ENCODE data around the gene COL26A1.

The COL26A1 gene

GRCh38 chr7:101518336-101518735 lies 155.7 kb downstream of the COL26A1 start:
- no peak for DNase-seq
- in situ Hi-C loops (cut with MboI; ENCODE audit: low pct_unique_long_range_greater_than_20kb, low sequenced_read_pairs): no loop called here

- in situ Hi-C loops (cut with MboI; ENCODE audit: low pct_unique_long_range_greater_than_20kb, low sequenced_read_pairs): no loop called here
- no peak for DNase-seq
These were observed 156.8 kb downstream of the COL26A1 start for GRCh38 chr7:101519324-101520023.

DNA sequence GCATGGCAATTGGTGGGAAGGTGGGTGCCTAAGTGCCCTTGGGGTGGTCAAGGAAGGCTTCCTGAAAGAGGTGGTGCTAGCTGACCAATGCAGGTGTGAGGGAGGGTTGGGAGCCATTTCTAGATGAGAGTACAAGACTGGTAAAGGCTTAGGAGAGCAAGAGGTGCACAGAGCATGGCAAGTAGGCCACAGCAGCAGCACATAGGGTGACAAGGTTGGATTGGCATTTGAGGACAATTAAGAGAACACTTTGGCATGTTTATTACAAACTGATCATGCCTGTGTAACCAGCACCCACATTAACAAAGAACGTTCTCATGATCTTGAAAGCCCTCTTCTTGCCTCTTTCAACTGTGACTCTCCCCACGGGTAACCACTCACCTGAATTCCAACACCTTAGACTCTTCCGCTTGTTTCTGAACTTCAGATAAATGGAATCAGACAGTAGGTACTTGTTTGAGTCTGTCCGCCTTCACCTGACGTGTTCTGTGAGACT lies 158.8 kb downstream of the COL26A1 start:
- DNase-seq: no peak
- in situ Hi-C loops (cut with MboI; ENCODE audit: low pct_unique_long_range_greater_than_20kb, low sequenced_read_pairs): no loop called here

DNA sequence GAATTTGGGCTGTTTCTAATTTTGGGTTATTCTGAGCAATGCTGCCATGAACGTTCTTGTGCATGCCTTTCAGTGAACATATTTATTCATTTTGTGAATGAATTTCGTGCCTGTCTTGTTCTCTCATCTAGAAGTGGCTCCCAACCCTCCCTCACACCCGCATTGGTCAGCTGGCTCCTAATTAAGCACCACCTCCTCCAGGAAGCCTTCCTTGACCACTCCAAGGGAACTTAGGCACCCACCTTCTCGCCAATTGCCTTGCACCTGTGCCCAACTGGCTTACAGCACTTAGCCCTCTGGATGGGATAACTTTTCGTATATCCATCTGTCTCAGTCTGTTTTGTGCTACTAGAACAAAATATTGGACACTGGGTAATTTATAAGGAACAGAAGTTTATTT lies 159.3 kb downstream of the COL26A1 start:
- in situ Hi-C loops (cut with MboI; ENCODE audit: low pct_unique_long_range_greater_than_20kb, low sequenced_read_pairs): no loop called here
- DNase-seq: no peak

GRCh38 chr7:101527844-101528667 lies 165.4 kb downstream of the COL26A1 start:
- in situ Hi-C loops (cut with MboI; ENCODE audit: low pct_unique_long_range_greater_than_20kb, low sequenced_read_pairs): no loop called here
- DNase-seq: peak; percentile 8

GRCh38 chr7:101529560-101529959 lies 166.9 kb downstream of the COL26A1 start:
- DNase-seq: no peak
- in situ Hi-C loops (cut with MboI; ENCODE audit: low pct_unique_long_range_greater_than_20kb, low sequenced_read_pairs): no loop called here

GRCh38 chr7:101531726-101532357 lies 169.2 kb downstream of the COL26A1 start:
- in situ Hi-C loops (cut with MboI; ENCODE audit: low pct_unique_long_range_greater_than_20kb, low sequenced_read_pairs): no loop called here
- no peak for DNase-seq

GRCh38 chr7:101532400-101533102 lies 169.9 kb downstream of the COL26A1 start:
- DNase-seq: no peak
- in situ Hi-C loops (cut with MboI; ENCODE audit: low pct_unique_long_range_greater_than_20kb, low sequenced_read_pairs): no loop called here

GRCh38 chr7:101533103-101533465 lies 170.4 kb downstream of the COL26A1 start:
- in situ Hi-C loops (cut with MboI; ENCODE audit: low pct_unique_long_range_greater_than_20kb, low sequenced_read_pairs): no loop called here
- DNase-seq: no peak

DNA sequence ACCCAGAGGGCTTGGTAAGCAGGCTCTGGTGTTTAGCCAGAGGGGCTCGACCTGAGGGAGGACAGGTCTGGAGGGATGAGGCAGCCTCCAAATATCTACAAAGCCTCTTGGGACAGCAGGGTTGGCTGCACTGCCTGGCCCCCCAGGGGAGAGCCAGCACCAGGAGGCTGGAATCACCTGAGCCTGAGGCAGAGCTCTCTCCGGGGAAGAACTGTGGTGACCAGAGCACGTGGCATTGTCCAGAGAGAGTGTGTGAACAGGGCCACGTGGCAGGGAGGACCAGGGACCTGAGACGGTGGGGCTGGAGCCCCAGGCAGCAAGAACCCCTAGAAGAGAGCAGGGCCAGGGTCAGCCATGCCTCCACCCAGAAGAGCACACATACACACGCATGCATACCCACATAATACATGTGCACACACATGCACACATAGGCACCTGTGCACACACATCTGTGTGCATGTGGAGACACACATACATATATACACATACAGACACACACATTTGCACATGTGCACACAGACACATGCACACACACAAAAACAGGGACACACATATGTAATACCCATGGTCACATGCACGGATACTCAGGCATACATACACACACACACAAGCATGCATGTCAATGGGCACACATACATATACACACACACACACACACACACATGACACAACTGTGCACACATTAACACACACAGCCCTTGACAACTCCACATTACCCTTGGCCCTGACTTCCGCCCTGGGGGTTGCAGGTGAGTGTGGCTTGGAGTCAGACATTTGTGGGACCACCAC lies 171.5 kb downstream of the COL26A1 start:
- no peak for DNase-seq
- in situ Hi-C loops (cut with MboI; ENCODE audit: low pct_unique_long_range_greater_than_20kb, low sequenced_read_pairs): no loop called here

DNA sequence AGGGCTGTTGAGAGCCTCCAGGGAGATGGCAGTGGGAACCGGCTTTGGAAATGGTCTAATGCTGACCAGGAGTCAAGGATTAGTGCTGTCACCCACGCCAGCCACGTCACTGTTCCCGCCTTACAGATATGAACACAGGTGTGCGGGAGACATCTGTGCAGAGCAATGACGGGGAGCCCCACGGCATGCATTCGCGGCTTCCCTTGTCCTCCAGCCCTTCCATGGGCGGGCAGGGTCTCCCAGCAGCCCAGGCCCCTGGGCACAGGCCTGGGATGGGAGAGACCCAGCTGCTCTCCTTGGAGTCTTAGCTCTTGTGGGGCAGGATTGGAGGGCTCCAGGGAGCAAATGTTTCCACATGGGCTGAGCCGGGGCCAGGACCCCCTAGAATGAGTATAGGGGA lies 172.2 kb downstream of the COL26A1 start:
- in situ Hi-C loops (cut with MboI; ENCODE audit: low pct_unique_long_range_greater_than_20kb, low sequenced_read_pairs): no loop called here
- DNase-seq: no peak

- in situ Hi-C loops (cut with MboI; ENCODE audit: low pct_unique_long_range_greater_than_20kb, low sequenced_read_pairs): no loop called here
- DNase-seq: no peak
These were observed 172.7 kb downstream of the COL26A1 start for GRCh38 chr7:101535351-101535751.

DNA sequence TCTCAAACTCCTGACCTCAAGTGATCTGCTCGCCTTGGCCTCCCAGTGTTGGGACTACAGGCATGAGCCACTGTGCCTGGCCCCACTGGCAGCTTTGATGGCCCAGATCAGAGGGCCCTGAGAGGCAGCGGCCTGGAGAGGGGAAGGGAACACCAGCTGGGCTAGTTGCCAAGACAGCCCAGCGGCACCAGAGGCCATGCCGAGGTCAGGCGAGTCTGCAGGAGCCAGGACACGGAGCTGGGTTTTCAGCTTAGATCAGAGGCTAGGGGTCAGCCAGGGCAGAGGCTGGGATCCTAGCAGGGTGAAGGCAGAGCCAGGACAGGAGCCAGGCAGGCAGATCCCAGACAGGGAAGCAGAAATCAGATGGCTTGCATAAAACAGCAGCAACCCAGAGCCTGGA lies 173.6 kb downstream of the COL26A1 start:
- in situ Hi-C loops (cut with MboI; ENCODE audit: low pct_unique_long_range_greater_than_20kb, low sequenced_read_pairs): no loop called here
- no peak for DNase-seq

GRCh38 chr7:101536668-101537067 lies 174.0 kb downstream of the COL26A1 start:
- in situ Hi-C loops (cut with MboI; ENCODE audit: low pct_unique_long_range_greater_than_20kb, low sequenced_read_pairs): no loop called here
- DNase-seq: no peak

DNA sequence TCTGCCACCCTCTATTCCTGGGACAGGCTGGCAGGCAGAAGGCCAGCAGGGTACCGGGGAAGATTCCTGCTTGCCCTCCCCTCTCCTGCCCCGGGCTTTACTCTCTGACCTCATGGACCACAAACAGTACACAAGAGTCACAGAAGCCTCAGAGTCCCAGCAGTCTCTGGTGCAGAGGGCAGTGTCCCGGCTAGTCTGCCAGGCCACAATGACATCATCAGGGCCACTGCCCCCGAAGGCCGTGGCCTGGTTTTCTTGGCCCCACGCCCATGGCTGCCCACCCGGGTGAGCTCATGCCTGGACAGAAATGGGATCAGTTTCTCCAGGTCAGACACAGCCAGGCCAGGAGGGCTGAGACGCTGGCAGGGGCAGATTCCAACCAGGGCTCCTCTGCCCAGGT lies 174.5 kb downstream of the COL26A1 start:
- in situ Hi-C loops (cut with MboI; ENCODE audit: low pct_unique_long_range_greater_than_20kb, low sequenced_read_pairs): no loop called here

DNA sequence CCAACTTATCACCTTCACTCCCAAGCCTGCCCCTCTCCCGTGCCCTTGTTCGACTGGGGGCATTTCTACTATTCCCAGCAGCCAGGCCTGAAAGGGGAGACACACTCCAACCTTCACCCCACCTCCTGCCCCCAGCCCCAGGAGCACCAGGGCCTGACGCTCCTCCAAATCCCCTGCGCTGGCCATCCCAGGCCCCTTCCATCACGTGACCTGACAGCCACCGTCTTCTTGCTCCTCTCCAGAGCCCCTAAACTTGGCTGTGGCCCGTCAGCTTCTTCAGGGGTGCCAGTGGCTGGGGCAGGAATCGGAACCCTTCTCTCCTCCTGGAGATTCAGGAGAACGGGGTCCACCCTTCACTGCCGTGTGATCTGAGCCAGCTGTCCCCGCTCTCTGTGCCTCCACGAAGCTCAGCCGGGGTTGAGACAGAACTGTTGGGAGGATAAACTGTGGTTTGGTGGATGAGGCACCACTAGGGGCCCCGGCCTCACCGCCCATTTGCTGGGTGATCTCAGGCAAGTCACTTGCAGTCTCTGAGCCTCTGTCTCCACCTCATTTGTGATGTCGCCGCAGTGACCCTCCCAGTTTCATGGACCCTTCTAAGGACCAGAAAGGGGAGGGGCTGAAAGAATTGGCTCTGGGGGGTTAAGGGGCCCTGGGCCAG lies 175.4 kb downstream of the COL26A1 start:
- no peak for DNase-seq
- in situ Hi-C loops (cut with MboI; ENCODE audit: low pct_unique_long_range_greater_than_20kb, low sequenced_read_pairs): no loop called here

More for the DNA sequence above, 174.5 kb downstream of the COL26A1 start:
- no peak for DNase-seq

DNA sequence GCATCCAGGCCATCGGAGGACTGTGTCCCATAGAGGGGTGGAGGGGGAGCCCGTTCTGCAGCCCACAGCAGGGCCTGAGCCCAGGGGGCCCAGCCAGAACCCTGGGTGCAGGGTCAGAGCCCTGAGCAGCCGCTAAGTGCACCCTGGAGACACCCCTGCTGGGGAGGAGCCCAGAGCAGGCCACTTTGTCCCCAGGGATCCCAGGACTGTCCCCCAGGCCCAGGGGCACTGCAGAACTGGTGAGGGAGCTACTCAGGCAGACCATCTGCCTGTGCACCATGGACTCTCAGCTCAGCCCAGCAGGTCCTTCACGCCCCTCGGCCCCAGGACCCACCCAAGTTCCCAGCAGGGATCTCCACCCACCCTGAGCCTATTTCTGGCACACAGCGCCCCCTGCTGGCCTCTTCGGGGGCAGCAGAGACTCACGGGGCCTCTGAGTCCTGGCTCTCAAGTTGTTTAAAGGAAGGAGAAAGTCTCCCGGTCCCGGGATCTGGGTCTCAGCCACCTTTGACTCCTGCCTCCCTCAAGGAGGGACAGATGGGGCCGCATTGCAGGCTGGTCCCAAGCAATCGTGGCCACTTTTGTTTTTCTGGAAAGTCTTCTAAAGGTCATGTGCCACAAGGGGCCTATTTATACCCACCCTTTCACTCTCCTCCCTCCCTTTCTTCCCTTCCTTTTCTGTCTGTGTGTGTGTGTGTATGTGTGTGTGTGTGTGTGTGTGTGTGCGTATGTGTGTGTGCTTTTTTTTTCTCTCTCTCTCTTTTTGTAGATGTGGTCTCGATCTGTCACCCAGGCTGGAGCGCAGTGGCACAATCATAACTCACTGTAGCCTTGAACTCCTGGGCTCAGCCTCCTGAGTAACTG lies 176.2 kb downstream of the COL26A1 start:
- DNase-seq: peak; percentile 77
- in situ Hi-C loops (cut with MboI; ENCODE audit: low pct_unique_long_range_greater_than_20kb, low sequenced_read_pairs): no loop called here
